DOHH2 (cell line): ENCODE measurements around the gene CAMKMT.

Experiments
- EZH2phosphoT487 ChIP-seq: fragments of 200-600 bp; sonication (generic); IDR thresholded peaks from 2 replicates; pipeline ENCODE4 v1.6.1; 2017; ENCODE audit warnings: borderline replicate concordance, mild to moderate bottlenecking, antibody characterized with exemption, low read length, moderate library complexity, mixed read lengths
- TF ChIP-seq, protein P1 (sequence below): fragments of 200-600 bp; sonication (generic); IDR thresholded peaks from one replicate; pipeline ENCODE4 v1.5.1; 2014; ENCODE audit warnings: antibody characterized with exemption, mild to moderate bottlenecking, low read depth, low read length; ENCODE audit not compliant: poor library complexity, severe bottlenecking

DNA sequence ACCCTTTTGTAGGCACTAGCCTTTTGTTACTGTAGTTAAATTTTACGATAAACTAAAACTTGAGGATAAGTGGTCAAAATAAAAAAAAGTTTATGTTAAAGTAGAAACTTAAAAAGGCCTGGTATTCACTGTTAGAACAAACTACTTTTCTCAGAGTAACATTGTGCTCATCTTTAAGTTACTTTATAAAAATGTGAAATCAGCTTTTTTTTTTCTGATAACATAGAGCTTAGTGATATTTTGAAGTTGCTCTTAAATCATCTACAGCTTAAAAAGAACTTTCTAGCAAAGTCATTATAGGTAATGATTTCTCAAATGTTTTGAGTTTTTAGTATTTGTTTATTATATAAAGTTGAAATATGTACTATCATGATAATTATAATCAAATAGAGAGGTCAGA lies 125.3 kb downstream of the CAMKMT start:
- no peak for TF ChIP-seq EZH2phosphoT487
- TF ChIP-seq, protein P1, sequence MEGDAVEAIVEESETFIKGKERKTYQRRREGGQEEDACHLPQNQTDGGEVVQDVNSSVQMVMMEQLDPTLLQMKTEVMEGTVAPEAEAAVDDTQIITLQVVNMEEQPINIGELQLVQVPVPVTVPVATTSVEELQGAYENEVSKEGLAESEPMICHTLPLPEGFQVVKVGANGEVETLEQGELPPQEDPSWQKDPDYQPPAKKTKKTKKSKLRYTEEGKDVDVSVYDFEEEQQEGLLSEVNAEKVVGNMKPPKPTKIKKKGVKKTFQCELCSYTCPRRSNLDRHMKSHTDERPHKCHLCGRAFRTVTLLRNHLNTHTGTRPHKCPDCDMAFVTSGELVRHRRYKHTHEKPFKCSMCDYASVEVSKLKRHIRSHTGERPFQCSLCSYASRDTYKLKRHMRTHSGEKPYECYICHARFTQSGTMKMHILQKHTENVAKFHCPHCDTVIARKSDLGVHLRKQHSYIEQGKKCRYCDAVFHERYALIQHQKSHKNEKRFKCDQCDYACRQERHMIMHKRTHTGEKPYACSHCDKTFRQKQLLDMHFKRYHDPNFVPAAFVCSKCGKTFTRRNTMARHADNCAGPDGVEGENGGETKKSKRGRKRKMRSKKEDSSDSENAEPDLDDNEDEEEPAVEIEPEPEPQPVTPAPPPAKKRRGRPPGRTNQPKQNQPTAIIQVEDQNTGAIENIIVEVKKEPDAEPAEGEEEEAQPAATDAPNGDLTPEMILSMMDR: no peak
